ENCODE data around the gene CNTNAP2.

The CNTNAP2 gene

GRCh38 chr7:146683439-146683838 is 566.8 kb downstream of the CNTNAP2 start:
- no peak for TF ChIP-seq CTCF (IDR thresholded peaks at IDR 0.05; ENCODE audit: low read depth, low read length)
- H3K4me3 ChIP-seq (ENCODE audit: low read depth, low read length): no peak overlapping the region
- DNase-seq (ENCODE audit: low read depth, low spot score): peak; percentile 57
- in situ Hi-C loops (cut with HindIII; ENCODE audit: low sequenced_read_pairs): no loop called here

- DNase-seq (ENCODE audit: low read depth, low spot score): no peak
- TF ChIP-seq CTCF (IDR thresholded peaks at IDR 0.05; ENCODE audit: low read depth, low read length): no peak
- in situ Hi-C loops (cut with HindIII; ENCODE audit: low sequenced_read_pairs): no loop called here
- no peak overlapping the region for H3K4me3 ChIP-seq (ENCODE audit: low read depth, low read length)
Measured at GRCh38 chr7:146690987-146691386, 574.4 kb downstream of the CNTNAP2 start.

- no peak overlapping the region for H3K4me3 ChIP-seq (ENCODE audit: low read depth, low read length)
- in situ Hi-C loops (cut with HindIII; ENCODE audit: low sequenced_read_pairs): no loop called here
- TF ChIP-seq CTCF (IDR thresholded peaks at IDR 0.05; ENCODE audit: low read depth, low read length): no peak
- DNase-seq (ENCODE audit: low read depth, low spot score): no peak
Measured at GRCh38 chr7:146698995-146699610, 582.5 kb downstream of the CNTNAP2 start.

GRCh38 chr7:146700015-146700560 is 583.5 kb downstream of the CNTNAP2 start:
- in situ Hi-C loops (cut with HindIII; ENCODE audit: low sequenced_read_pairs): no loop called here
- no peak for TF ChIP-seq CTCF (IDR thresholded peaks at IDR 0.05; ENCODE audit: low read depth, low read length)
- DNase-seq (ENCODE audit: low read depth, low spot score): no peak
- no peak overlapping the region for H3K4me3 ChIP-seq (ENCODE audit: low read depth, low read length)

GRCh38 chr7:146701166-146701565 is 584.6 kb downstream of the CNTNAP2 start:
- no peak for TF ChIP-seq CTCF (IDR thresholded peaks at IDR 0.05; ENCODE audit: low read depth, low read length)
- no peak overlapping the region for H3K4me3 ChIP-seq (ENCODE audit: low read depth, low read length)
- in situ Hi-C loops (cut with HindIII; ENCODE audit: low sequenced_read_pairs): no loop called here
- peak; percentile 2 for DNase-seq (ENCODE audit: low read depth, low spot score)

GRCh38 chr7:146702898-146703297 is 586.3 kb downstream of the CNTNAP2 start:
- TF ChIP-seq CTCF (IDR thresholded peaks at IDR 0.05; ENCODE audit: low read depth, low read length): no peak
- no peak for DNase-seq (ENCODE audit: low read depth, low spot score)
- in situ Hi-C loops (cut with HindIII; ENCODE audit: low sequenced_read_pairs): no loop called here
- H3K4me3 ChIP-seq (ENCODE audit: low read depth, low read length): no peak overlapping the region

All from astrocyte of the spinal cord (primary cell).